K562 (cell line): ENCODE results near the gene SNX9. TPM values are rescaled to one million over a fixed set of nuclear protein-coding genes. Genes with fewer than 3 reads are reported as not detected.

Experiments used
- ARID2 ChIP-seq: fragments of 450-650 bp; IDR thresholded peaks from 2 replicates; pipeline ENCODE4 v1.6.1; 2017; ENCODE audit warnings: antibody characterized with exemption, mild to moderate bottlenecking
- ATF2 ChIP-seq: sonication (generic); formaldehyde crosslinking; IDR thresholded peaks from 2 replicates; pipeline ENCODE4 v1.8.1; 2022; ENCODE audit warnings: missing genetic modification reagents
- CLOCK ChIP-seq: fragments of 250-450 bp; sonication (Bioruptor Pico); IDR thresholded peaks from 2 replicates; pipeline ENCODE4 v1.4.0; 2020; ENCODE audit warnings: mild to moderate bottlenecking, moderate library complexity, borderline replicate concordance
- HBP1 ChIP-seq: fragments of 450-650 bp; formaldehyde crosslinking; IDR thresholded peaks from 2 replicates; pipeline ENCODE4 v1.4.0; 2022; ENCODE audit warnings: missing genetic modification characterization
- HCFC1 ChIP-seq: IDR thresholded peaks from 2 replicates; pipeline ENCODE4 v1.6.1; 2012; ENCODE audit warnings: low read depth, low read length, improper control_type of control experiment
- KAT8 ChIP-seq: fragments of 450-650 bp; IDR thresholded peaks from 2 replicates; pipeline ENCODE4 v1.6.1; 2016; ENCODE audit warnings: low read depth, mild to moderate bottlenecking
- KDM1A ChIP-seq, 2 experiments: fragments of 450-650 bp; IDR thresholded peaks; 2 replicates each; pipeline ENCODE4 v1.6.1; 2016; ENCODE audit warnings: mild to moderate bottlenecking in 2 of 2
- KLF10 ChIP-seq: fragments of 250-450 bp; sonication (Bioruptor Pico); IDR thresholded peaks from 2 replicates; pipeline ENCODE4 v1.6.1; 2021; ENCODE audit warnings: matching md5 sums
- KLF13 ChIP-seq: fragments of 450-650 bp; IDR thresholded peaks from 2 replicates; pipeline ENCODE4 v1.6.1; 2016; ENCODE audit warnings: missing genetic modification characterization, low read depth, mild to moderate bottlenecking, missing compliant biosample characterization, moderate library complexity, borderline replicate concordance
- LARP7 ChIP-seq: fragments of 450-650 bp; IDR thresholded peaks from 2 replicates; pipeline ENCODE4 v1.6.1; 2016
- MCM2 ChIP-seq: fragments of 450-650 bp; IDR thresholded peaks from 2 replicates; pipeline ENCODE4 v1.6.1; 2017; ENCODE audit warnings: low read depth, mild to moderate bottlenecking
- POLR2AphosphoS5 ChIP-seq: IDR thresholded peaks from 2 replicates; pipeline ENCODE4 v1.6.1; 2011; ENCODE audit warnings: mild to moderate bottlenecking, low read depth, low read length, moderate library complexity; ENCODE audit not compliant: control insufficient read depth, insufficient read depth
- SMARCC2 ChIP-seq: fragments of 450-650 bp; IDR thresholded peaks from 2 replicates; pipeline ENCODE4 v1.6.1; 2017; ENCODE audit warnings: antibody characterized with exemption, moderate library complexity, mild to moderate bottlenecking, low read depth
- SP1 ChIP-seq: sonication (generic); formaldehyde crosslinking; IDR thresholded peaks from 2 replicates; pipeline ENCODE4 v1.8.1; 2022; ENCODE audit warnings: mild to moderate bottlenecking, missing genetic modification reagents
- TBP ChIP-seq: optimal IDR thresholded peaks from 2 replicates; pipeline ENCODE3; 2011; ENCODE audit warnings: low read depth, low read length, improper control_type of control experiment
- ZBTB12 ChIP-seq: fragments of 250-450 bp; sonication (Bioruptor Pico); IDR thresholded peaks from 2 replicates; pipeline ENCODE4 v1.4.0; 2020
- ZFP36 ChIP-seq: fragments of 150-350 bp; IDR thresholded peaks from 2 replicates; pipeline ENCODE4 v1.6.1; 2018; ENCODE audit warnings: low read length, low read depth; ENCODE audit not compliant: partially characterized antibody
- ZNF282 ChIP-seq: sonication (generic); formaldehyde crosslinking; IDR thresholded peaks from 2 replicates; pipeline ENCODE4 v1.8.1; 2023; ENCODE audit warnings: missing genetic modification reagents
- ZNF639 ChIP-seq, 2 experiments: fragments of 200-800 bp in 1 of 2; sonication (Bioruptor generic) in 1 of 2; sonication (generic) in 1 of 2; formaldehyde crosslinking in 1 of 2; IDR thresholded peaks in 1 of 2; conservative IDR thresholded peaks in 1 of 2; 2 replicates each; pipeline versions ENCODE4 v1.5.0 to v1.6.1; 2016 to 2020; ENCODE audit warnings: missing compliant biosample characterization in 1 of 2, missing genetic modification characterization in 1 of 2, missing genetic modification reagents in 1 of 2
- polyA plus RNA-seq, 8 experiments: library from polyadenylated mRNA; depleted of rRNA in 4 of 8; stranded (reverse) in 5 of 8; unstranded in 3 of 8; fragments of >200 nt; fragmentation: Nextera tagmentation in 2 of 8; fragmentation: Illumina TruSeq in 1 of 8; extraction: Ambion mirVana in 2 of 8; extraction: Trizol in 1 of 8; gene quantifications; 2 replicates each; pipeline versions ENCODE4 v1.2.1 to v1.2.3, GENCODE V29; 2011 to 2014; ENCODE audit warnings: inconsistent platforms in 1 of 8, missing spikeins in 1 of 8
- total RNA-seq, 7 experiments: library from RNA; depleted of rRNA in 6 of 7; stranded (reverse); fragments of >200 nt in 6 of 7; fragmentation: Illumina TruSeq in 2 of 7; extraction: Trizol in 2 of 7; gene quantifications; 2 replicates each; pipeline versions ENCODE4 v1.2.1 to v1.2.3, GENCODE V29; 2011 to 2021; ENCODE audit warnings: low replicate concordance in 1 of 7
- TF ChIP-seq, protein P1 (sequence below), 2 experiments: fragments of 450-650 bp in 1 of 2; sonication (generic) in 1 of 2; formaldehyde crosslinking in 1 of 2; IDR thresholded peaks in 1 of 2; conservative IDR thresholded peaks in 1 of 2; 2 replicates each; pipeline versions ENCODE4 v1.6.1 to v1.8.1; 2016 to 2023; ENCODE audit warnings: mild to moderate bottlenecking in 2 of 2, moderate library complexity in 2 of 2, inconsistent platforms in 1 of 2, missing genetic modification reagents in 1 of 2

Gene SNX9
- total and polyA plus RNA-seq, 9 of the 15 experiments (the other 6 are each of a cell fraction or from before 2014, with no cell fraction given) = 6.0 to 81.7 (median 57.1) TPM

DNA sequence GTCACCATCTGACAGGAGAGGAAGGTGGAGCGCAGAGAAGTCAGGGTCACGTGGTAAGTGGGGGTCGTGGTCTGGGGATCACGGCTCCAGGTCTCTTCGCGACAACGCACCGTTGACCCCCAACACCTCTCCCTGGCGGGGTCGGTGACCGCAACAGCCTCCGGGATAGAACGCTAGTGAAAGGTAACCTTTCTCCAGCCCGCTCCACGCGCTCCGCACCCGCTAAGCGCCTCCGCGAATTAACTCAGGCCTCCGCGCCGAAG, 158.0 kb downstream of the SNX9 start (continued):
- TF ChIP-seq HBP1 (CRISPR knock-in tag) = no peak
- TF ChIP-seq SP1 (CRISPR knock-in tag) = no peak; the same call in 1 of the 2 replicates
- no peak for TF ChIP-seq ZBTB12
- no peak for TF ChIP-seq SMARCC2
- no peak for TF ChIP-seq KDM1A (IDR thresholded peaks at IDR 0.05)
- TF ChIP-seq ZNF282 (CRISPR knock-in tag) = no peak
- TF ChIP-seq KLF13 = no peak
- no peak for TF ChIP-seq CLOCK (CRISPR knock-in tag)
- no peak for TF ChIP-seq ZNF639 (CRISPR knock-in tag; conservative IDR thresholded peaks at IDR 0.05 in 1 of 2, IDR thresholded peaks at IDR 0.05 in 1 of 2)
- TF ChIP-seq LARP7 = peak; percentile 64; the same call in 1 of the 2 replicates
- TF ChIP-seq MCM2 = no peak
- no peak for TF ChIP-seq HCFC1
- no peak for TF ChIP-seq POLR2AphosphoS5
- no peak for TF ChIP-seq KLF10 (CRISPR knock-in tag)
- TF ChIP-seq, protein P1, sequence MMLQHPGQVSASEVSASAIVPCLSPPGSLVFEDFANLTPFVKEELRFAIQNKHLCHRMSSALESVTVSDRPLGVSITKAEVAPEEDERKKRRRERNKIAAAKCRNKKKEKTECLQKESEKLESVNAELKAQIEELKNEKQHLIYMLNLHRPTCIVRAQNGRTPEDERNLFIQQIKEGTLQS (IDR thresholded peaks at IDR 0.05) = no peak; the same call in 1 of the 2 replicates
- TF ChIP-seq, protein P1 (CRISPR knock-in tag; conservative IDR thresholded peaks at IDR 0.05) = 0 out of 2 replicates have a peak, but pooled peaks have one; percentile 57
- TF ChIP-seq TBP = no peak
- no peak for TF ChIP-seq ZFP36
- TF ChIP-seq ATF2 (CRISPR knock-in tag) = no peak
- no peak for TF ChIP-seq ARID2
- TF ChIP-seq KAT8 = no peak
